Measurements from ENCODE around the gene KLHL29. TPM values are rescaled to one million over a fixed set of nuclear protein-coding genes. Genes with fewer than 3 reads are reported as not detected.

KLHL29 gene
- total RNA-seq, 1 donor from 2014 or later: 3.8 TPM

DNA sequence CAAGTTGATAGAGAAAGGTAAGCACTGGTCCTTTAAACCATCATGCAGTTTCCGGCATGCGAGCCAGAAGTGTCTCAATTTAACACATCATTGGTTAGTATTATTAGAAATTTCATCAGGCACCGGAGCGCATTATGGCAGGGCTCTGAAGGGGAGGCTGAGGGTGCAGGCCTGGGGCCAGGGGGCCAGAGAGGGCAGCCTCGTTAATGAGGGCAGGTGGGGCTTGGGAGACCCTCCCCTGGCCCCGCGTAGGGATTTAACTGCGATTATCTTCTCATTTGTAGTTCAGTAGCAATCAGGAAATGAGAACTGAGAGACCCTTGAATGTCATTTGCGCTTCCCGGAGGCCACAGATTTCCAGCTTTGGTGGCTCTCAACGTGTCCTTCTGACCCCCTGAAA is 246.4 kb downstream of the KLHL29 start:
- H3K27me3 Mint-ChIP-seq: no peaks in the 10 kb centered on the region
- intact Hi-C loops (cut with micrococcal nuclease): no loop called here

GRCh38 chr2:23632386-23632785 is 247.4 kb downstream of the KLHL29 start:
- Mint-ChIP-seq H3K27ac (no peak overlapping the region), H3K4me3 (no peak overlapping the region), H3K9me3 (no peaks in the 10 kb centered on the region), H3K4me1 (no peaks in the 10 kb centered on the region), H3K36me3 (ENCODE audit: low read depth) (no peaks in the 10 kb centered on the region), H3K27me3 (no peaks in the 10 kb centered on the region)
- intact Hi-C loops (cut with micrococcal nuclease): no loop called here
- no peak for DNase-seq

More for the DNA sequence above, 246.4 kb downstream of the KLHL29 start:
- Mint-ChIP-seq H3K27ac (no peak overlapping the region), H3K4me1 (no peaks in the 10 kb centered on the region), H3K9me3 (no peaks in the 10 kb centered on the region), H3K36me3 (ENCODE audit: low read depth) (no peaks in the 10 kb centered on the region), H3K4me3 (no peak overlapping the region)
- no peak for DNase-seq

GRCh38 chr2:23632831-23633395 is 247.9 kb downstream of the KLHL29 start:
- Mint-ChIP-seq H3K36me3 (ENCODE audit: low read depth) (no peaks in the 10 kb centered on the region), H3K4me3 (no peak overlapping the region), H3K27ac (no peak overlapping the region), H3K4me1 (no peaks in the 10 kb centered on the region), H3K27me3 (no peaks in the 10 kb centered on the region), H3K9me3 (no peaks in the 10 kb centered on the region)
- intact Hi-C loops (cut with micrococcal nuclease): no loop called here
- DNase-seq: no peak

DNA sequence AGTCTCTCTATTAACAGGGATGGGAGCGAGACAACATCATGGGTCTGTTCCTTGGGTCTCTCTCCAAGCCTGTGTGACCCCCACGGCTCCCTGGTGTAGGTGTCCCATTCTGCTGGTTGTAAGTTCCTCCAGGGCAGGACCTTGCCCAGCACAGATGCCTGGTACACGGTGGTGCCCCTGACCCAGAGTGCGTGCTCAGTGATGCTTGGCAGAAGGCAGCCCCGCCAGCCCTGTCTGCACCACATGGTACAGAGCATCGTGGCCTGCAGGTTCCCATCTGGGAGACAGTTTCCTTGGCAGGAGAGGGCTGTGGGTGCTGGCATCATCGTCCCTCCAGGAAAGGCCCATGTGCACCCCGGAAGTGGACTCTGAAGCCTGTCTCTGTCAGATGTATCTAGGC is 249.0 kb downstream of the KLHL29 start:
- no peaks in the 10 kb centered on the region for H3K27me3 Mint-ChIP-seq
- no peak for DNase-seq
- no peaks in the 10 kb centered on the region for H3K36me3 Mint-ChIP-seq (ENCODE audit: low read depth)
- no peaks in the 10 kb centered on the region for H3K9me3 Mint-ChIP-seq
- no peaks in the 10 kb centered on the region for H3K4me1 Mint-ChIP-seq
- H3K27ac Mint-ChIP-seq: no peak overlapping the region
- H3K4me3 Mint-ChIP-seq: no peak overlapping the region
- intact Hi-C loops (cut with micrococcal nuclease): no loop called here

DNA sequence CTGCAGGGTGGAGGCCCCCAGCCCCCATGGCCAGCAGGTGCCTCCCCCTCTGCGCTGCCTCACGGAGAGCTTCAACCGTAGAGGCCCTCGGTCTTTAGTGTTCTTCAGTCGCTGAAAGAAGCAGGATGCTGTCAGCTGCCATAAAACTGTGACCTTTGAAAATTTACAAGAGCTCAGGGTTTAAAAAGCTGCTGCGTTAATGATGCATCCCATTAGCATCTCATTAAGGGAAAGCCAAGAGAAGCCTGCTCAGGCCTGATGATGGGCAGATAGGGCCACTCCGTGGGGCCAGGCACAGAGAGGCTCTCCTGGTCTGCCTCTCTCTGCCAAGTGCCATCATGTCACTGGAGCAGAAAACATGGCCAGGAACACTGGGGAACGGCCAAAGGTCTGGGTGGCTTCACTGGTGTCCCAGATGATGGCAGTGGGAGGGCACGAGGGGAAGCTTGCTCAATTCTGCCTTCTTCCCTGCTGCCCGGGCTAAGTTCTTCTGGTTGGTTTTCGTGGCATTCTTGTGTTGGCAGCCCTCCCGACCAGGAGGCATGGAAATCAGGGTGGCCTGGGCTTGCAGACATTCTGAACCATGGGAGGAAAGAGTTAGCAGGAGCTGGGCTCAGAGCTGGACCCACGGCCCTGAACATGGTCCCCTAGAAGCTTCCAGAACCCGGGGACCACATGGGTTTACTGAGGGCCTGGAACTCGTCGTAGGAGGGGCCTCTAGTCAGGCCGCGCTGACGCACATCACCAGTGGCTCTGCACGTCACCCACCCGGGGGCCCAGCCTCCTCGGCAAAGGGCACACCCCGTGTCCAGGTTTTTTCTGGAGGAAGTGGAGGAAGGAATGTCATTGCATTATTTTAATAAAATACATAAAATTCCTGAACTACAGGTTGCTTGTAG is 250.7 kb downstream of the KLHL29 start:
- intact Hi-C loops (cut with micrococcal nuclease): no loop called here
- Mint-ChIP-seq H3K9me3 (no peaks in the 10 kb centered on the region), H3K4me3 (no peak overlapping the region), H3K4me1 (peaks cover 2% of the 10 kb centered on the region), H3K27ac (no peak overlapping the region), H3K36me3 (ENCODE audit: low read depth) (no peaks in the 10 kb centered on the region), H3K27me3 (no peaks in the 10 kb centered on the region)
- no peak for DNase-seq

DNA sequence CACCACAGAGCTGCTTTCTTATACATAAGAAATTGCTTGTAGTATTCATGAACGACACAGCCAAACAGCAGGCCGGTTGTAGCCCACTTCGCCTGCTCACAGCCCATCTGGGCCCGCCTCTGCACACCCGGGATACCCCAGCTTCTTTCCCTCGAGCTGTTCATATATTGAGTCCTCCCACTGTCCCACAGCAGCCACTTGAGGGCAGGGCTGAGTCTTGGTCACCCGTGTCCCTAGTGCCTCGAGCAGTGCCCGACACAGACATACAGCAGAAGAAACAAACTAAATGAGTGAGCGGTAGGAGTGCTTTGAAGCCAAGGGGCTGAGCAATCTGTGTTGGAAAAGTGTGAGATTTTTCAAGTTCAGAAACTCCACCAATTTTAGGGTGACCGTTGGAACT is 251.4 kb downstream of the KLHL29 start:
- no peak overlapping the region for H3K4me3 Mint-ChIP-seq
- peaks cover 2% of the 10 kb centered on the region for H3K4me1 Mint-ChIP-seq
- no peaks in the 10 kb centered on the region for H3K36me3 Mint-ChIP-seq (ENCODE audit: low read depth)
- H3K27me3 Mint-ChIP-seq: no peaks in the 10 kb centered on the region
- H3K27ac Mint-ChIP-seq: no peak overlapping the region
- no peak for DNase-seq
- intact Hi-C loops (cut with micrococcal nuclease): no loop called here
- H3K9me3 Mint-ChIP-seq: no peaks in the 10 kb centered on the region

GRCh38 chr2:23637011-23637778 is 252.2 kb downstream of the KLHL29 start:
- Mint-ChIP-seq H3K27me3 (no peaks in the 10 kb centered on the region), H3K27ac (no peak overlapping the region), H3K36me3 (ENCODE audit: low read depth) (peaks cover 2% of the 10 kb centered on the region), H3K4me3 (no peak overlapping the region), H3K4me1 (peaks cover 2% of the 10 kb centered on the region), H3K9me3 (no peaks in the 10 kb centered on the region)
- no peak for DNase-seq
- intact Hi-C loops (cut with micrococcal nuclease): no loop called here

- intact Hi-C loops (cut with micrococcal nuclease): no loop called here
- H3K9me3 Mint-ChIP-seq: no peaks in the 10 kb centered on the region
- DNase-seq: no peak
- H3K4me3 Mint-ChIP-seq: no peak overlapping the region
- H3K27me3 Mint-ChIP-seq: no peaks in the 10 kb centered on the region
- H3K27ac Mint-ChIP-seq: no peak overlapping the region
- H3K36me3 Mint-ChIP-seq (ENCODE audit: low read depth): peaks cover 2% of the 10 kb centered on the region
- H3K4me1 Mint-ChIP-seq: peaks cover 2% of the 10 kb centered on the region
These were observed 254.5 kb downstream of the KLHL29 start for GRCh38 chr2:23639406-23639982.

GRCh38 chr2:23640711-23641110 is 255.7 kb downstream of the KLHL29 start:
- H3K27me3 Mint-ChIP-seq: no peaks in the 10 kb centered on the region
- no peak overlapping the region for H3K27ac Mint-ChIP-seq
- no peak overlapping the region for H3K4me3 Mint-ChIP-seq
- H3K9me3 Mint-ChIP-seq: no peaks in the 10 kb centered on the region
- peaks cover 2% of the 10 kb centered on the region for H3K4me1 Mint-ChIP-seq
- peaks cover 2% of the 10 kb centered on the region for H3K36me3 Mint-ChIP-seq (ENCODE audit: low read depth)
- intact Hi-C loops (cut with micrococcal nuclease): no loop called here
- DNase-seq: no peak

DNA sequence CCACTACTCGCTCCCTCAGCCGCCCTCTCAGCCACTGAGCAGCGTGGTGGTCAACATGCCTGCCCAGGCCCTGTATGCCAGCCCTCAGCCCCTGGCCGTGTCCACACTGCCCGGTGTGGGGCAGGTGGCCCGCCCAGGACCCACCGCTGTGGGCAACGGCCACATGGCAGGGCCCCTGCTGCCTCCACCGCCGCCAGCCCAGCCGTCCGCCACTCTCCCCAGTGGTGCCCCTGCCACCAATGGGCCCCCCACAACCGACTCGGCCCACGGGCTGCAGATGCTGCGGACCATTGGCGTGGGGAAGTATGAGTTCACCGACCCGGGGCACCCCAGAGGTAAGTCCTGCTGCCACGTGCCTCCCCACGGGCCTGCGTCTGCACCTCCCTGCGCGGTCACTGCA is 257.5 kb downstream of the KLHL29 start:
- no peak for DNase-seq
- Mint-ChIP-seq H3K4me3 (no peak overlapping the region), H3K9me3 (no peaks in the 10 kb centered on the region), H3K27me3 (no peaks in the 10 kb centered on the region), H3K27ac (no peak overlapping the region), H3K4me1 (peaks cover 2% of the 10 kb centered on the region), H3K36me3 (ENCODE audit: low read depth) (peaks cover 2% of the 10 kb centered on the region)
- intact Hi-C loops (cut with micrococcal nuclease): no loop called here

GRCh38 chr2:23645230-23645808 is 260.3 kb downstream of the KLHL29 start:
- Mint-ChIP-seq H3K4me1 (no peaks in the 10 kb centered on the region), H3K4me3 (no peak overlapping the region), H3K36me3 (ENCODE audit: low read depth) (peaks cover 2% of the 10 kb centered on the region), H3K9me3 (no peaks in the 10 kb centered on the region), H3K27ac (no peak overlapping the region), H3K27me3 (no peaks in the 10 kb centered on the region)
- intact Hi-C loops (cut with micrococcal nuclease): no loop called here
- no peak for DNase-seq

DNA sequence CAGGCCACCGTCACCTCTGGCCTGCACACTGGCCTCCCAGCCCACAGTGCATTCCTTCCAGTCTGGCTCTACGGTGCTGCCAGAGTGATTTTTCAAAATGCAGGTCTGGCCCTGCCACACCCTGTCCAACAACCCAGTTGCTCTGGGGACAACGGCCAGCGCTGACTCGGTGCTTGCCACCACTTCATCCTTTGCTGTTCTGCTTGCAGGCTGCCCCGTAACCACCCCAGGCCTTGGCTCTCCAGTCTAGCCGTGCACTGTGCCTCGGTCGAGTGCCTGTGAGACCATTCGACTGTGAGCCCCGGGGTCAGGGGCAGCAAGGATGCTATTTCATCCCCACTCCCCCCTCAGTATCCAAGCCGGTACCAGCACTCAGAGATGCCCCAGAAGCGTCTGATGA is 262.6 kb downstream of the KLHL29 start:
- Mint-ChIP-seq H3K27ac (no peak overlapping the region), H3K36me3 (ENCODE audit: low read depth) (no peaks in the 10 kb centered on the region), H3K9me3 (no peaks in the 10 kb centered on the region), H3K27me3 (no peaks in the 10 kb centered on the region), H3K4me3 (no peak overlapping the region), H3K4me1 (no peaks in the 10 kb centered on the region)
- intact Hi-C loops (cut with micrococcal nuclease): no loop called here
- DNase-seq: no peak

- intact Hi-C loops (cut with micrococcal nuclease): no loop called here
- Mint-ChIP-seq H3K4me1 (no peaks in the 10 kb centered on the region), H3K27ac (no peak overlapping the region), H3K4me3 (no peak overlapping the region), H3K27me3 (no peaks in the 10 kb centered on the region), H3K36me3 (ENCODE audit: low read depth) (no peaks in the 10 kb centered on the region), H3K9me3 (no peaks in the 10 kb centered on the region)
- no peak for DNase-seq
These were observed 264.3 kb downstream of the KLHL29 start for GRCh38 chr2:23649303-23649702.

All from activated CD4-positive, alpha-beta T cell treated with anti-CD3 and anti-CD28 coated beads, Interleukin-2, amount 10 ng/mL, durations not matched to agents 24 days and 14 days (primary cell).